ENCODE data around the gene PCGF3.

Gene PCGF3

DNA sequence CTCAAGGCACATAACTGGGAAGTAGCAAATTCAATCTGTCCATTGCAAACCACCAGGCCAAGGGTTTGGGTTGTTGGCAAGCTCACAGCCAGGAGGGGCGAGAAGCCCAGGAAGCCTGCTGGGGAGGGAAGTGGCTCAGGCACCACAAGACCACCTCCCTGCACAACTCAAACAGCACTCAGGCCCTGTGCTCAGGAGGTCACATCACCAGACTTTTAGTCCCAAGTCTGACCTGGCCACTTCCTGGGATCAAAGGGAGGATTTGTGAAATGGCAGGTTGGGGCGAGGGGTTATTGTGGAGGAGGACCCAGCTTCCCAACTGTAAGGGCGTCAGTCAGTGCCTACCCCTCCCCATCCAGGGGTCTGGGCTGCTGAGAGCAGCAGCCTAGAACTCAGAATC, 33.9 kb upstream of the PCGF3 start:
- Histone ChIP-seq H3K9ac (ENCODE audit: low read depth, low read length) (no peak overlapping the region), H3K4me3 (ENCODE audit: low read length) (no peak overlapping the region), H3K27me3 (ENCODE audit: insufficient read depth, low read length) (no peaks in the 10 kb centered on the region), H3K9me3 (ENCODE audit: insufficient read depth, low read depth, low read length) (no peaks in the 10 kb centered on the region), H3K27ac (ENCODE audit: low read depth, low read length) (no peak overlapping the region), H3K4me1 (ENCODE audit: insufficient read depth, low read length) (0 out of 2 replicates have a peak, but pooled peaks cover 3% of the 10 kb centered on the region), H3K36me3 (ENCODE audit: insufficient read depth, low read length) (peaks cover 26% of the 10 kb centered on the region)
- 89% methylated on average over 2 of the region's 3 CpGs for WGBS

DNA sequence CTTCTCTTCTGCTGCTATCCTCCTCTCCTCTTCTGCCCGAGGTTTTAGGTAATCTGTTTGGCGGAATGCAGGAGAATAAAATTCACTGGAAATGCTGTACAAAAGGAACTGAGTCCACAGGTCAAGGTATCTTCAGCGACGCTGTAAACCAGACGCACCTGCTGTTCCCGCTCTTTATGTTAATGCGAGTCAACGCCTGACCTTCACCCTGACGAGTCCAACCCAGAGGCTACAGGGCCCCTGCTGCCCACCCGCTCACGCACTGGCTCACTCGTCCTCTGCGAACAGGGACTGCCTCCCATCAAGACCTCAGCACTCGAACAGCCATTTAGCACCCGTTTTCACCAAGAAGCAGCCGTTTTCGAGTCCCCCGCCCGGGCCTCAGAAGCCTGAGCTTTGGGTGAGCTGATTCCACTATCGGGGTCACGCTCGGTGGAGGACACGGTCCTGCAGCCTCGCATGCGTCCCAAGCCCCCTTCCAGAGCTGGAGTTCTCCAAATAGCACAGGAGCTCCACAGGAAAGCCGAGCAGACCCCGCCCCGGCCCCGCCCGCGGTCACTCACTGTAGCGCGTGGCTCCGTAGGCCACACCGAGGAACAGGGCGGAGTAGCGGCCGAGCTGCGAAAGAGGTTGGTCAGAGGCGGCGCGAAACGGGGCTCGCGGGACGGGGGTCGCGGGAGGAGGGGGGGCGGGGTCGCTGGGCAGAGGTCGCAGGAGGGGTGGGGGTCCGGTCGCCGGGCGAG, 32.1 kb upstream of the PCGF3 start:
- 7% methylated on average over 54 of the region's 55 CpGs for WGBS
- H3K27ac ChIP-seq (ENCODE audit: low read depth, low read length), result peak overlapping the region; percentile 81
- H3K9ac ChIP-seq (ENCODE audit: low read depth, low read length), result peak overlapping the region; percentile 87
- H3K27me3 ChIP-seq (ENCODE audit: insufficient read depth, low read length), result no peaks in the 10 kb centered on the region
- no peaks in the 10 kb centered on the region for H3K9me3 ChIP-seq (ENCODE audit: insufficient read depth, low read depth, low read length)
- 0 out of 2 replicates have a peak, but pooled peaks cover 3% of the 10 kb centered on the region for H3K4me1 ChIP-seq (ENCODE audit: insufficient read depth, low read length)
- H3K36me3 ChIP-seq (ENCODE audit: insufficient read depth, low read length), result peaks cover 26% of the 10 kb centered on the region
- peak overlapping the region; percentile 90 for H3K4me3 ChIP-seq (ENCODE audit: low read length)

DNA sequence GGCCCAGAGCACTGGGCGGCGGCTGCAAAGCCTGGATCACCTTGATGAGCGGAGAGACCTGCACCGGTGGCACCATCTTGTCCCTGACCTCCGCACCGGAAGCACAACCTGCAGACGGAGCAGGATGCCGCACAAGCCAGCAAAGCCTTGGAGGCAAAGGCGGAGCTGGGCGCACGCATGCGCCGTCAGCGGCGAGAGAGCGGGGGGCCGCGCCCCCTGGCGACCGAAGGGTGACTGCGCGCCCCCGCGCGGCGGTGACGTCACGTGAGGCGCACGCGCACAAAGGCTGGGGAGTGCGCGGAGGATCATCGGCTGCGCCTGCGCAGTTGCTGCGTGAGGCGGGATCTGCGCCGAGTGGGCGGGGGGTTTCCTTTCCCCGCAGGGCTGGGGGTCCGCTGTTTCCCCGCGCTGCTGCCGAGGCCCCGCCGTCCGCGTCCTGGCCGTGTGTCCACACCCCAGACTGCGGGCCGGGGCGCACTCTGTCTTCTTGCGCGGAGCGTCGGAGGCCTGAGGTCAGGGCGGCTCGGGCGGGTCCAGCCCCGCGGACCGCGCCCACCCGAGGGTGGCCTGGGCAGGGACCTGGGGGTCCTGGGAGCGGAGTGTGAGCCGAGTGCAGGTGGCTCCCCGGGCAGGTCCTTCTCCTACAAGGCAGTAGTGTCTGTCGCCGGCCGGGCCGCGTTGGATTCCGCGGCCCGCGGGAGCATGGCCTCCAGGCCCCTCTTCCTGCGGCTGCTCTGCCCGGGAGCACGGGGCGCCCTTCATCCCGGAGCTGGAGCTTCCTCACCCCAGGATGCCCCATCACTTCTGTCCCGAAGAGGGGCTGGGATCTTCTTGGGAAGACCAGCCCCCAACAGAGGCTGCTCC, 31.2 kb upstream of the PCGF3 start, which contains the start of the genes ATP5ME and MYL5:
ATP5ME (minus strand) TSS at position 105 of the 864 bp plus-strand sequence; CDS start at position 76, 29 bp downstream.
MYL5 (plus strand) TSS at position 371 of the 864 bp plus-strand sequence. CDS start 3,485 bp downstream, outside the sequence.
- no peaks in the 10 kb centered on the region for H3K9me3 ChIP-seq (ENCODE audit: insufficient read depth, low read depth, low read length)
- H3K27ac ChIP-seq (ENCODE audit: low read depth, low read length), result peak within 1 kb of the TSS; percentile 81
- peak within 1 kb of the TSS; percentile 90 for H3K4me3 ChIP-seq (ENCODE audit: low read length)
- H3K9ac ChIP-seq (ENCODE audit: low read depth, low read length), result peak within 1 kb of the TSS; percentile 92
- 1% methylated on average over 84 of the region's 84 CpGs for WGBS
- 0 out of 2 replicates have a peak, but pooled peaks cover 3% of the 10 kb centered on the region for H3K4me1 ChIP-seq (ENCODE audit: insufficient read depth, low read length)
- H3K27me3 ChIP-seq (ENCODE audit: insufficient read depth, low read length), result no peaks in the 10 kb centered on the region
- H3K36me3 ChIP-seq (ENCODE audit: insufficient read depth, low read length), result peaks cover 26% of the 10 kb centered on the region

DNA sequence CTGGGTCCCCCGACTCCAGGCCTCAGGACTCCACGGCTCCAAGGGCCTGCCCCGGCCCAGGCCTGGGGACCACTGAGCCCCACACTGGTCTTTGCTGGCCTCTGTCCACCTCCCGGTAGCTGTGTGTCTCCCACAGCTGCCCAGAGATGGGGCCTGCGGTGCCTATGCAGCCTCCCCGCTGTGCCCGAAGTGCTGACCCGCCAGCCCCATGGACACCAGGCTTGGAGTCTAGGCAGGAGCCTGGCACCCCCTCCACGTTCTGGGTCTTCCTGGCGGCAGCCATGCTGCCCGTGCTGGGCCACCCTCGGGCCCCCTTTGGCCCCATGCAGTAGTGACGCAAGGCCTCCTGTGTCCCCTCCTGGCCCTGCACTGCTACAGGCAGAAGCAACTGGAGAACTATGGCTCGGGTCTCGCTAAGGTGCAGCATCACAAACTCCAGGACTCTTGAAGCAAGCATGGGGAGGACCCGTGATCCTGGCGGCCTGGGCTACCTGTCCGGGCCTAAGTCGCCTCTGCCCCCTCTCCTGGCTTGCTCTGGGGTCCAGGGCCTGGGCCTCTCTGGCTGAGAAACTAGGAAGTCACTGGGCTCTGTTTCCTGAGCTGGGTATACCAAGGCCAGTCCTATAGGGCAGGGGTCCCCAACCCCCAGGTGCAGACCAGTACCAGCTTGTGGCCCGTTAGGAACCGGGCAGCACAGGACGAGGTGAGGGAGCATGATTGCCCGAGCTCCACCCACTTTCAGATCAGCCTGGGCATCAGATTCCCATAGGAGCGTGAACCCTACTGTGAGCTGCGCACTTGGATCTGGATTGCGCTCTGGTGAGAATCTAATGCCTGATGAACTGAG, 30.4 kb upstream of the PCGF3 start:
- Histone ChIP-seq H3K27ac (ENCODE audit: low read depth, low read length) (peak overlapping the region; percentile 72; the same call in 1 of the 2 replicates), H3K9ac (ENCODE audit: low read depth, low read length) (peak overlapping the region; percentile 92), H3K27me3 (ENCODE audit: insufficient read depth, low read length) (no peaks in the 10 kb centered on the region), H3K36me3 (ENCODE audit: insufficient read depth, low read length) (peaks cover 26% of the 10 kb centered on the region), H3K4me1 (ENCODE audit: insufficient read depth, low read length) (0 out of 2 replicates have a peak, but pooled peaks cover 3% of the 10 kb centered on the region), H3K9me3 (ENCODE audit: insufficient read depth, low read depth, low read length) (no peaks in the 10 kb centered on the region), H3K4me3 (ENCODE audit: low read length) (peak overlapping the region; percentile 90)
- WGBS, result 85% methylated on average over 26 of the region's 26 CpGs

DNA sequence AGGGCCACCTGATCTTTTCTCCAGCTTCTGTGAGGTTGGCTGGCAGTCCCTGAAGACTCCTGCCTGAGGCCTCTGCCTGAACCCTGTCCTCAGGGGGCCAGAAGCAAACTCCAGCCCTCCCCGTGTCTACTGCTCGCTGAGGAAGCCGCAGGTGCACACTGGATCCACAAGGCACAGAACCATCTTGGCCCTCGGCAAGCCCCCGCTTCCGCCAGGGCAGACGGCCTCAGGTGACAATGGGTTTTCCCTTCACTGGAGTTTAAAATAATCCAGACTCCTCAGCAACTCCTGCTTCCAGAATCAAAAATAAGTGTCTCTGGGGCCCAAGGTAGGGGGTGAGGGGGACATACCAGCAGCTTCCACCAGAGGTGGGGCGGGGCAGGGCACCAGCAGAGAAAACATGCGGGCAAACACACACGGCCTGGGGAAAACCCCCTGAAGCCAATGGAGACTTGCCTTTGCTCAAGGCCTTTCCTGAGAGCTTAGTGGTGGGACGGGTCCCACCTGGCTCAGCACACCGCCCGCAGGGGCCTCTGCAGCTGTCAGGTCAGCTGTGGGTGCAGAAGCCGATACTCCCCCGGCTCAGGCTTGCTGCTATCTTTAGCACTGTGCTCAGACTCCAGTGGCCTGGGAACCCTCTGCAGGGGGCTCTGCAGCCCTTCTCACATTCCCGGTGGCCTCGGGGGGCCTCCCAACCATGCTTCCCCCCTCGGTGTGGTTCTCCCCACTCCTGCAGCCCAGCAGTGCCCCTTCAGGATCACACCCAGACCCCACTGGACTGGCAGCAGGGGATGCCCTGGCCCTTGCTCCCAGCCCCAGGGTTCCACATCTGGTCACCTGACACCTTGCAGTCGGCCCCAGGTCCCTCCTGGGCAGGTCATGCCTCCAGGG, 29.4 kb upstream of the PCGF3 start:
- Histone ChIP-seq H3K36me3 (ENCODE audit: insufficient read depth, low read length) (peaks cover 20% of the 10 kb centered on the region), H3K9ac (ENCODE audit: low read depth, low read length) (no peak overlapping the region), H3K27ac (ENCODE audit: low read depth, low read length) (no peak overlapping the region), H3K9me3 (ENCODE audit: insufficient read depth, low read depth, low read length) (no peaks in the 10 kb centered on the region), H3K27me3 (ENCODE audit: insufficient read depth, low read length) (no peaks in the 10 kb centered on the region), H3K4me3 (ENCODE audit: low read length) (no peak overlapping the region), H3K4me1 (ENCODE audit: insufficient read depth, low read length) (0 out of 2 replicates have a peak, but pooled peaks cover 7% of the 10 kb centered on the region)
- 87% methylated on average over 19 of the region's 19 CpGs for WGBS

DNA sequence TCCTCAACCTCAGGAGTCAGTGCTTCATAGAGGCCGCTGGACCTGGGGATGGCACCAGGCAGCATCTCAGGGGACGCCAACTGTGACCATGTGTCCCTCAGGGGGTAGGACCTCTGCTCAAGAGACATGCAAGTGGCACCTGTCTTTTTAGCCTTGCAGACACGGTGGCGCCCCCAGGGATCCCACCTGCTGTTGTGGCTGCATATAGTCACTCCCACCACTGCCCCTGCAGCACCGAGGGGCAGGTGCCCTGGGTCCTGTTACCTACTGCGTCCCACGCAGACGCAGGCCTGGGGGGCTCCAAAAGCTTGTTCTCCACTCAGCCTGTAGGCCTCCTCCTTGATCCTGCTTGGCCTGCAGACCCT, 28.8 kb upstream of the PCGF3 start:
- H3K4me1 ChIP-seq (ENCODE audit: insufficient read depth, low read length), result 0 out of 2 replicates have a peak, but pooled peaks cover 7% of the 10 kb centered on the region
- H3K9me3 ChIP-seq (ENCODE audit: insufficient read depth, low read depth, low read length), result no peaks in the 10 kb centered on the region
- 86% methylated on average over 8 of the region's 8 CpGs for WGBS
- H3K36me3 ChIP-seq (ENCODE audit: insufficient read depth, low read length), result peaks cover 14% of the 10 kb centered on the region
- H3K4me3 ChIP-seq (ENCODE audit: low read length), result no peak overlapping the region
- H3K9ac ChIP-seq (ENCODE audit: low read depth, low read length), result no peak overlapping the region
- no peaks in the 10 kb centered on the region for H3K27me3 ChIP-seq (ENCODE audit: insufficient read depth, low read length)
- H3K27ac ChIP-seq (ENCODE audit: low read depth, low read length), result no peak overlapping the region

DNA sequence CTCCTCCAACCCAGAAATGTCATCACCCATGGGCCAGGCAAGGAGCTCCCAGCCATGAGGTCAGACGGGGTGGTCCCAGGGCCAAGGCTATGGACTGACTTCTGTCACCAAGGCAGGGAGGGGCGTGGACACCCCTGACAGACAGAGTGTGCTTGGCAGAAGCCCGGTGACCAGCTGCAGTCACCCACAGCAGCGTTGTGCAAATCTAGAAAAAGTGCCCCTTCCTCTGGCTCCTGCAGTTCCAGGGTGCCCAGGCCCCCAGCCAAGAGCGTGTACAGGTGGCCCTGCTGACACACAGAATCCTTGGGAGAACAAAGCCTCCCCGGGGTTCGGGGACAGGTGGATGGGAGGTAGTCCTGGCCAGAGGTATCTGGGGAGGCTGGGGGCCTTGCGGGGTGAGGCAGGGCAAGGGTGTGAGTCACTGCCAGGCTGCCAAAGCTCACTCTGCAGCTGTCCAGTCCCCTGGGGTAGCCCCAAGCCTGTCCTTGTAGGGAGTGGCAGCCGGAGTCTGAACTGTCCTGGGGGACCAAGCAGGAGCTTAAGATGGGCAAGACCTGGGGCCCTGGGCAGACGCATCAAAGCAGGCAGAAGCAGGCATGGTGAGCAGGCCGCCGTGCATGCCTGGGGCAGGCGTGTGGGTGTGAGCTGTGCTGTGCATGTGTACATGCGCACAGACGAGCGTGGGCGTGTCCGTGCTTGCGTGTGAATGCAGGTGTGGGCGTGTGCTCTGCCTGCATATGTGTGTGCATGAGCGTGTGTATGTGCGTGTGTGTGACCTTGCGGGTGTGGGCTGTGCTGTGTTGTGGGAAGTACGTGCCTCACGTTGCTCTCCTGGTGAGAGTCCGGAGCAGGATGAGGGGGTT, 28.0 kb upstream of the PCGF3 start:
- no peak overlapping the region for H3K27ac ChIP-seq (ENCODE audit: low read depth, low read length)

DNA sequence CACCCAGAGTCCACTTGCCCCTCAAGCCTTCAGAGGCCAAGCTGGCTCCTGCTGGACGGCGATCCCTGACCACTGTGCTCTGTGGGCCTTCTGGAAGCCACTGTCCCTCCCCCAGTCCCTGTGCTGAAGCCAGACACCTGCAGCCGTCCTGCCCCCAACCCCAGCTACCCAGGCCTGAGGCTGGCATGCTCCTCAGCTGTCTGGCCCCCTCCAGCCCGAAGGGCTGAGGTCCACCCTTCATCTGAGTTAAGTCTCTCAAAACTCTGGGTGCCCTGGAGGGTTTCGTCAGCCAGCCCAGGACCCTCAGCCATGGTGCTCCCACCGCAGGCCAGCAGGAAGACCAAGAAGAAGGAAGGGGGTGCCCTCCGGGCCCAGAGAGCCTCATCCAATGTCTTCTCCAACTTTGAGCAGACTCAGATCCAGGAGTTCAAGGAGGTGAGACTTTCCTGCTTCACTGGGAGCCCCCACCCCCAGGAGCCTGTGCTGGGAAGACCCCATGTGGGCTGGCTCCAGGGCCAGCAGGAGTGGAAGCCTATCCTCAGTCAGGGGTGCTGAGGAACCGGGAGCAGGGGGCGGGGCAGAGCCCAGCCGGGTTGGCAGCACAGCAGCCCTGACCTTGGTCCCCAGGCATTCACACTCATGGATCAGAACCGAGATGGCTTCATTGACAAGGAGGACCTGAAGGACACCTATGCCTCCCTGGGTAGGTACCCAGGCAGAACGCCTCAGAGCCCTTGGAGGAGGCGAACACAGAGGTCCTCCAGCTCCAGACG, 27.1 kb upstream of the PCGF3 start:
- Histone ChIP-seq H3K36me3 (ENCODE audit: insufficient read depth, low read length) (no peaks in the 10 kb centered on the region), H3K27ac (ENCODE audit: low read depth, low read length) (no peak overlapping the region), H3K9ac (ENCODE audit: low read depth, low read length) (no peak overlapping the region), H3K9me3 (ENCODE audit: insufficient read depth, low read depth, low read length) (no peaks in the 10 kb centered on the region), H3K4me1 (ENCODE audit: insufficient read depth, low read length) (peaks cover 4% of the 10 kb centered on the region; the same call in 1 of the 2 replicates), H3K4me3 (ENCODE audit: low read length) (no peak overlapping the region), H3K27me3 (ENCODE audit: insufficient read depth, low read length) (no peaks in the 10 kb centered on the region)
- WGBS, result 85% methylated on average over 14 of the region's 14 CpGs

More for the DNA sequence above, 28.0 kb upstream of the PCGF3 start:
- WGBS, result 88% methylated on average over 26 of the region's 26 CpGs
- Histone ChIP-seq H3K9me3 (ENCODE audit: insufficient read depth, low read depth, low read length) (no peaks in the 10 kb centered on the region), H3K36me3 (ENCODE audit: insufficient read depth, low read length) (peaks cover 6% of the 10 kb centered on the region), H3K4me1 (ENCODE audit: insufficient read depth, low read length) (0 out of 2 replicates have a peak, but pooled peaks cover 7% of the 10 kb centered on the region), H3K4me3 (ENCODE audit: low read length) (no peak overlapping the region), H3K27me3 (ENCODE audit: insufficient read depth, low read length) (no peaks in the 10 kb centered on the region), H3K9ac (ENCODE audit: low read depth, low read length) (no peak overlapping the region)

DNA sequence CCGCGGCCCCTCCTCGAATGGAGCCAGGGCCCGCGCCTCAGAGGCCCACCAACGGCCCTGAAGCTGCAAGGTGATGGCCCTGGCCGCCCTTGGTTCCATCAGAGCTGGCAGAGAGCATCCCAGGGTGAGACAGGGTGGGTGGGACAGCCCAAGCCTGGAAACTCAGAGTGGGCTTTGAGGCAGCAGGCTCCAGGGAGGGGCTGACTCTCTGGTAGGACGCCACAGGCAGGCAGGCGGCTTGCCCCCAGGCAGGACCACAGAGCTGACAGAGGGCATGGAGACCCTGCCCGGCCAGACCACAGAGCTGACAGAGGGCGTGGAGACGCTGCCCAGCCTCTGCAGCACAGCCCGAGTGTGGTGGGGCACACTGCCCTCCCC, 26.5 kb upstream of the PCGF3 start:
- Histone ChIP-seq H3K27me3 (ENCODE audit: insufficient read depth, low read length) (no peaks in the 10 kb centered on the region), H3K27ac (ENCODE audit: low read depth, low read length) (no peak overlapping the region), H3K36me3 (ENCODE audit: insufficient read depth, low read length) (no peaks in the 10 kb centered on the region), H3K9ac (ENCODE audit: low read depth, low read length) (no peak overlapping the region), H3K4me3 (ENCODE audit: low read length) (no peak overlapping the region), H3K9me3 (ENCODE audit: insufficient read depth, low read depth, low read length) (no peaks in the 10 kb centered on the region), H3K4me1 (ENCODE audit: insufficient read depth, low read length) (peaks cover 6% of the 10 kb centered on the region; the same call in 1 of the 2 replicates)
- 92% methylated on average over 13 of the region's 13 CpGs for WGBS
